ENCODE measurements around the gene KCNMB1.

The KCNMB1 gene

DNA sequence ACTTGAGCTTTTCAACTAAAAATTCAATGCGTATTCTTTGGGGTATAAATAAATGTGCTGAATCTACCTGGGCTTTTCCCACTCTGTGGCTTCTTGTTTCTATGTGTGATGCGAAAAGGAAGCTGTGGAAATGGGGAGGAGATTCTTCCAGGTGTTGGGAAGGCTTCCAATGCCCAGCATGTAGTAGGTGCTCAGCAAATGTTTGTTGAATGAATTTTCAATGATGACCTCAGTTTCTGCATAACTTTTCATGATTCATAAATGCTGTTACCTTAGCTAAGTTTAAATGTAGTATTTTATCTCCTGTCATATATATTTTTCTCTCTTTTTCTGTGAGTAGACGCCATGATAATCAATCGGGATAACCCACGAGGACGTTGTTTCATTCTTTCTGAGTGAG, 25.6 kb upstream of the KCNMB1 start:
- no peak for DNase-seq (ENCODE audit: low read depth in 1 of 2, low spot score in 1 of 2)

DNA sequence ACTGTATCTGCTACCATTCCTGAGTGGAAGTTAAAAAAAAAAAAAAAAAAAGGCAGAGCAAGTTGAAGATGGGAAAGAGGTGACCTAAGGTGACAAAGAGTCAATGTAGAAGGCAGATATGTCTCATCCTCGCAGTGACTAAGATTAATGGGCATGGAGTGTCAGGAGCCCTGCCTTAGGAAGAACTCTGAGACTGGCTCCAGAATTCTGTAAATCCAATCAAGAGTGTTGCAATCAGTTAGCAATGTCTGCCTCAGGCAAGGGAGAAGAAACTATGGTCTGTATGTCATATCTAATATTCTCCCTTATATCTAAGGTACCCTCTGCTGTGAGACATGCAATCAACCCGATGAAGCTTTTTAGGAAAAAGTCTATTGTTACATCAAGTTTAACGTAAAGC, 24.7 kb upstream of the KCNMB1 start:
- DNase-seq (ENCODE audit: low read depth in 1 of 2, low spot score in 1 of 2) = no peak

DNA sequence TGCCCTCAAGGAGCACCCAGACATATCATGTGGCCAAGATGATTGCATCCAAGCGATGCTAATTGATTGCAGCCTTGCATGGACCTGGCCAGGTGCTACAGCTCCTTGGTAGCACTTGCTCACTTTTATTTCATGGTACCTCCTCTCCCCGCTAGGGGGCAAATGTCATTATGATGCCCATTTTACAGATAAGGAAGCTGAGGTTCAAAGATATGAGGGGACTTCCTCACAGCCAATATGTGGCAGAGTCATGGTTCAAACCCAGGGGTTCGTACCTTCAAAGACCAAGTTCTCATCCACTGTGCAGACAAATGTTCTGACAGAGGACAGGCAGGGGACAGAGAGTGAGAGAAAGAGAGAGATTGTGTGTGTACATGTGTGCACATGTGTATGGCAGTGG, 21.9 kb upstream of the KCNMB1 start:
- no peak for DNase-seq (ENCODE audit: low read depth in 1 of 2, low spot score in 1 of 2)

DNA sequence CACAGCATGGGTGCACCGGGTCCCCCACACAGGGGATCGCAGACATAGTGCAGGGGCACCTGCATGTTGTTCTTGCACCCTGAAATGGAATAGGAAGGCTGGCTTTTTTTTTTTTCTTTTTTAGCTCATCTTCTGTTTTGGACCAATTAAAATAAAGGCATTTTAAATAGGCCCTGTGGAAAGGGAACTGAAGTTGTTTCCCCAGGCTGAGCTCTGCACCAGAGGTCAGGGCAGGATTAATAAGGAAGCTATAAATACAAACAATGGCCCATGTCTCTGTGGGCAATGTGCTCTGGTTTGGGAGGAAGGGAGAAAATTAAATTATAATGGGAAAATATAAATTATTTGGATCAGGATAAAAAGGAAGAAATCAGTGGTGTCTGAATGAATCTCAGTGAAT, 21.2 kb upstream of the KCNMB1 start:
- DNase-seq (ENCODE audit: low read depth in 1 of 2, low spot score in 1 of 2) = no peak

DNA sequence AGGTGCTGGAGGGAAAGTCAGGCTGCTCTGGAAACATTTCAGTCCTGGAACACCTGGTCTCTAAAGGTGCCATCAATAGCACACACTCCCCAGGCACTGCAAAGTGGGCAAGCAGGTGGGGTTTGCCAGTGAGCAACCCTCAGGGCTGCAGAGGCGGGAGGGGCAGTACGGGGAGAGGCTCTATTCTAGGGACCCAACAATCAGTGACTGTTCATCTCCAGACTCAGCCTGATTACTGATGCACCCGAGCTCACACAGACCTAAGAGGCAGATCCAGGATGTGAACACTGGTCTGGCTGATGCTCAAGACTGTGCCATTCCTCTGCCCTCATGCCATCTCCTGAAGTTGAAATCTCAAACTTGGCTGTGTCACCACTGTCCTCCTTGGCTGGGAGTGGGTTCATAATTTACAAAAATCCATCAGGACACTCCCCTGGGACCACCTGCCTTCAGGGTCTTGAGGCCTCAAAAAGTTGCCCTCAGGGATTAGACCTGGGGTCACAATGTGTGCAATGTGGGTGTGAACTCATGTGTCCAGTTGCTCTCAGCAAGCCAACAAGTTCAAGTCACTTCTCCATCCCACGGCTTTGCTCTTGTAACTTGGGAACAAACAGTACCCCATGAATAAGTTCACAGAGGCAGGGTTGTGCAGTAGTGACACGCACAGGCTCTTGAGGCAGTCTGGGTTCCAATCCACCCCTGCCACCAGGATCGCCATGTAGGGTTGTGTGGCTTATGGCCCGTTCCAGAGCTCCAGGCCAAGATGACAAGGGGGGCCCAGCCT, 19.9 kb upstream of the KCNMB1 start:
- DNase-seq (ENCODE audit: low read depth in 1 of 2, low spot score in 1 of 2) = no peak

DNA sequence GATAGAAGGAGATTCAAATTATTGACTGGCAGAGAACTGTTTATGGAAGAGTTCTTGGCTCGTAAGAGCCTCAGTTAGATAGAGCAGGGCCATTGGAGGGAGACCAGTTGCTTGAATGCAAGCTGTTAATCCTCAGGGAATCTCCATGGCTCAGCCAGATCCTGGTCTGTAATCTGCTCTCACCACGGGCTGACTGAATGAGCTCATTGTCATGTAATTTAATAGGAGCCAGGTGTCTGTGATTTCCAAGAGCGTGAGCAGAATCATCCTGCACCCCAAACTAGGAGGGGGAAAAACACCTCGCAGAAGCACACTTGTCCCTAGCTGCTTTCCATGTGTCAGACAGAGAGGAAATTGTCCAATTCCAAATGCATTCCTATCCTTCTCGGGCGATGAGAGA, 19.1 kb upstream of the KCNMB1 start:
- no peak for DNase-seq (ENCODE audit: low read depth in 1 of 2, low spot score in 1 of 2)

DNA sequence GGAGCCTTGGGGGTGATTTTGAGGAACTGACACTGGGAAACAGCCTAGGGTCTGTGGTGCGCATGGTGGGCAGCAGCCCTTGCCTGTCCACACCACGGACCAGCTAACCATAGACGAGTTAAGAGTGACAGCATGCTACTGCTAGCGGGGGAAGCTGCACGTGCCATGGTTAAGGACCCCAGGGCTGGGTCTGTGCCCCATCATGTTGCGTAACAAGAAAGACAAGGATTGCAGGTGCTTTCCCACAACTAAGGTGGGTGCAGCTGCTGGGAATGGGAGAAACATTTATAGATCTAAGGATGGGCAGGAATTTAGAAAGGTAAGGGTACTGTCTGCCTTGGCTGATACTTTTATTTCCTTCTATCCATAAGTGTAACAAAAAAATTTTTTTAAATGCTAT, 17.9 kb upstream of the KCNMB1 start:
- DNase-seq (ENCODE audit: low read depth in 1 of 2, low spot score in 1 of 2) = no peak

DNA sequence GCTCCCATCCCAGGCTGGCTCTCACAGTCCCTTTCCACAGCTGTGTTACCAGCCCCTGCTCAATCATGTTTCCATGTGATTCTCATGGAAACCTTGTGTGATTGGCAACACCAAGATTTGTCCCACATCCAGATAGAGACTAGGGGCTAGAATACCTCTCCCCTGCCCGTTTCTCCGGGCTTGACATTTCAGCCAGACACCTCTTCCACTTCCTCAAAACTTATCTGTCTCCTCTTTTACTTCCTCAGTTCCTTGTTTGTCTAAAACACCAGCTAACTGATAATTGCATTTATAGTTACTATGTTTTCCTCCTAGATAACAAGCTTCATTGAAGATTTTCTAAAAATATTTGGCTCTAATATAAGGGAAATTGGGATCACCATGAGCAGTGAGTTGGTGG, 16.6 kb upstream of the KCNMB1 start:
- DNase-seq (ENCODE audit: low read depth in 1 of 2, low spot score in 1 of 2) = no peak

DNA sequence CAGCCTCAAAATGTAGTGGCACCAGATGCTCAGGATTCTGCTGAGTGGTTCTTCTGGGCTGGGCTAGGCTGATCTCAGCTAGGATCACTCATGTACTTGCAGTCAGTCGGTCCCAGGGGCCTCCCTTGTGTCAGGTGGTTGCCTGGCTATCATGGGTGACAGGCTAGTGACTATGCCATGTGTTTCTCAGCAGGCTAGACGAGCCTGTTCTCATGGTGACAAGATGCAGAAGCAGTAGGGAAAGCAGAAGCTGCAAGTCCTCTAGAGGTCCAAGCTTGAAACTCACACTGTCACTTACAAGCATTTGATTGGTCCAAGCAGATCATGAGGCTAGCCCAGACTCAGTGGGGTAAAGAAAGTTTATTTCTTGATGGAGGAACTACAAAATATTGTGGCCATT, 15.2 kb upstream of the KCNMB1 start:
- DNase-seq (ENCODE audit: low read depth in 1 of 2, low spot score in 1 of 2) = no peak

DNA sequence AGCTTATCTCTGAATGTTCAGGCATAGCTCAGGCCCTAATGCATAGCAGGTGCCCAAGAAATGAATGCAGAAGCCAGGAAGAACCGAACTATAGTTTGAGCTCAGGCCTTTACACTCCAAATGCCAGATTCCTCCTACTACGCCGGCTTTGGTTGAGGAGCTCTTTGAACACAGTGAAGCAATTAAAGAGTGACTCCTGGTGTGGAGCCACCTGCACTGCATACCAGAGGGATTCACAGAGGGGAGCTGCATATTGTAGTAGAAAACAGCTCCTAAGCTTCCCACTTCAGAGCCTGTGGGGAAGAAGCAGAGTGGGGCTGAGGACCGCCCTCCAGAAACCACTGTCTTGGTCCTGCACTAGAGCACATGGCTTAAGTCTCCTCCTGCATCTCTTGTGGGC, 14.5 kb upstream of the KCNMB1 start:
- no peak for DNase-seq (ENCODE audit: low read depth in 1 of 2, low spot score in 1 of 2)

DNA sequence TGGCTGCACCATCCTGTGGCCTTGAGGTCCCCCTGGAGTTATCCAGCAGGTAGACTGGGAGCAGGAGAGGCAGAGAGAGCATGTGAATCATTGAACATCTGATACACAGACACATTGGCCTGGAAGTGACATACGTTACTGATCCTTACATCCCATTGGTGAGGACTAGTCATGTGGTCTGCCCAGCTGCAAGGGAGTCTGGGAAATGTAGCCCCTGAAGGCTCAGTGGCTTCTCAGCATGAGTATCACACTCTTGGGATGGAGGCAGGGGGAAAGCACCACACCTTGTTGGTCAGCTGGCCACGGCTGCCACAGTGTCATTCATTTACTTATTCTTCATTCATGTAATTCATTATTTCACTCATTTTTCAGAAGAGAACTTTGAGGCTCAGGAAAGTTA, 13.3 kb upstream of the KCNMB1 start:
- no peak for DNase-seq (ENCODE audit: low read depth in 1 of 2, low spot score in 1 of 2)

DNA sequence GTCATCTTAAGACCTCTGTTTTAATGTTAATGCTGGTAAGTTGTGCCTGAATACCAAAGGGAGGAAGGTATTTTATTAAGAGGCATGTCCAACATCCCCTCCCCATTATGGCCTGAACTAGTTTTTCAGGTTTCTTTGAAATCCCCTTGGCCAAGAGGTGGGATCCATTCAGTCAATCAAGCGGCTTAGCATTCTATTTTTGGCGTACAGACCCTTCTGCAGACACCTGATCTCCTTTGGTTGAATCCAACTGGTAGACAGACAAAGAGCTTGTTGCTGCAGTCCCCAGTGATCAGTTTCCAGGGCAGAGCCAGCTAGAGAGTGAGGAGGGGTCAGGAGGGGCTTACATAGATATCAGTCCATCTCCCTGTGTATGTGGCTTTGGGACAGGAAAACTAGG, 7.9 kb upstream of the KCNMB1 start:
- DNase-seq (ENCODE audit: low read depth in 1 of 2, low spot score in 1 of 2) = no peak

DNA sequence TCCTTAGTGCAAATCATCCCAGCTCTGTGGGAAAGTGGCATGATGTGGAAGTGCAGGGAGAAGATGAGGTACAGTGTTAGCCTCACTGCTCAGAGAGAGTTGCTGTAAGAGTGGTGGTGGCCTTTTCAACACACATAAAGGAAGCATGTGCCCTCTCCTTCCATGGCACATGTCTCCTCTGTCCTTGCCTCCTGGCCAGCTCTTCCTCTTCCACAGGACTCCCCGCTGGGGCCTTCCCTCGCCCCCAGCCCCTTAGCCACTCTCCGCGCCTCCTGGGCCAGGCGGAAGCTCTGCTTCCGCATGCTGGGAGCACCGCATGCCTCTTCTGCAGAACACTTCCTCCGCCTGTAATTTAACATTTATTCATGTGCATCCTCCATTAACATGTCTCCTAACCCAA, 4.8 kb upstream of the KCNMB1 start:
- no peak for DNase-seq (ENCODE audit: low read depth in 1 of 2, low spot score in 1 of 2)

DNA sequence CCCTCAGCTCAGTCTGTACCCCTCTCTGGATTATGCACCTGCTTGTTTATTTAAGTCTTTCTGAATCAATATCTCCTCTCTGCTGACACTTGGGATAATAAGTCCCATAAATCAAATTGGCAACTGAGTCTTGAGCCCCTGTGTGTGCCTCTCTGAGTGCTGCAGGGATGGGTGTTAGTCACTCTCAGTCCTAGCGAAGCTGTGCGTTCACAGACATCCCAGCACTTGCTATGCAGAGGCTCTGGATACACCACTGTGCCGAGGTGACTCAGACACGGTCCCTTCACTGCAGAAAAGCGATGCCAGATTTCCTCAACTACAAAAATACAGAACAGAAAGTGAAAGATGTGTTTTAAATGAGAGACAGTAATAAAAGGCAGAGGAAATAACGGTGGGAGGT, 4.1 kb upstream of the KCNMB1 start:
- no peak for DNase-seq (ENCODE audit: low read depth in 1 of 2, low spot score in 1 of 2)

DNA sequence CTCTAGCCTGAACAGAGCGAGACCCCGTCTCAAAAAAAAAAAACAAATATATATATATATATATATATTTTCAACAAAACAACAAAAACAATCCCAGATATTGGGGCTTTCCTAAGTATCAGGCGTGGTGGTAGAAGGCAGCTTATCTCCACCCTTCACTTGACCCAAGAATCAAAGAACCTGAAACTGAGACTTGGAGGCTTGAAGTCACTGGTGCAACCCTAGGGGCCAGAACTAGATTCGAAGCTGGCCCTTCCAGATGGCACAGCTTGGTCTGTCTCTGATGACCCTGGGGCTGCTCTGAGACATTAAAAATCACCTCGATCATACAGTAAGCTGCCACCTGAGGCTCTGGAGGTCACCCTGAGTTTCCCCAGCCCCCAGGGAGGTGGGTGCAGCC, 1.3 kb upstream of the KCNMB1 start:
- no peak for DNase-seq (ENCODE audit: low read depth in 1 of 2, low spot score in 1 of 2)

DNA sequence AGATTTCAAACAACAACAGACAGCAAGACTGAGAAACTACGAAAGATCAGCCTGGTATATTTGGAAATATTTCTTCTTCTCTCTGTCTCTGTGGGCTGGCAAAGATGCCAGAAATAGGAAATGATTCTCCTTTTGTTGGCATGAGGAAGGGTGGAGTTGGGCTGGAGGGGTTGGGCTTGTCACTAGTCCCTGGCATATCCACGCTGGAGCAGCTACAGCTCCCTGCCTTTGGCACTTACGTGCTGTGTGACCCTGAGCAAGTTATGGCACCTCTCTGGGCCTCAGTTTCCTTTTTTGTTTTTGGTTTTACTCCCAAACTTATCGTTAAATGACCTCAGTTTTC, 354 bp upstream of the KCNMB1 start:
- DNase-seq (ENCODE audit: low read depth in 1 of 2, low spot score in 1 of 2) = no peak

DNA sequence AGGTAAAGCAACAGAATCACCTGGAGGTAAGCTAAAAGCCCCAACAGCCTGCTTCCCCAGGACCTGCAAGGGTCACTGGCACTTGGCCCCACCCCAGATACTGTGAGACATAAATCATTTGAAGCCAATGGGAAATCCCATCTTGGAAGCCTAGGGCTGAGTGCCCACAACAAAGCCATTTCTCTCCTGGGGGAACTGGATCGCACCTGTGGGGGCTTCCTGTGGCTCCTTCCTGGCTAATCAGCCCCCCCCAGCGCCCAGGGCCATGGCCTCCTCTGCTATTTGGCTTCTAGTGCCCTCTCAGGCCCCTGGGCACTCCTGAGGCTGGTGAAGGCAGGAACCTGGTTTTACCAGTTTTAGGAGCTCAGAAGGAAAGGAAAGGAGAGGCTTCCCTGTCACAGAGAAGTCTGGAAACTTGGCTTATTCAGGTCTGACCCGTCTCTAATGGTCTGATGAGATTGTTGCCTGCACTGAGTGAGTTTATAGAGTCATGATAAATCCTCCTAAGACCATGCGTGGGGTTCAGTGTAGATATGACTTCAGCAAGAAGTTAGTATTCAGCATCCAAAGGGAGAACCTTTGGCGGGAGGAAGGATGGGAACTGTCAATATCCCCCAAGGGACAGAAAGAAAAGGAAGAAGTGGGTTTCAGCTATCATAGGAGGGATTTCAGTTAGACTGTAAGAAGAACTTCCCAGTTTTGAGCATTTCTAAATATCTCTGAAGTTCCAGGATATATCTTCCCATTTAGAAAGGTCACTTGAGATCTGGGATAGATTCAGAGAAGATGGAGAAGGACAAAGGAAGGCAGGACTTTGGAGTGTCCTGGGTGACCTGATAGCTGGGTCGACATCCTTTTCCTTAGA, 1.2 kb downstream of the KCNMB1 start:
- no peak for DNase-seq (ENCODE audit: low read depth in 1 of 2, low spot score in 1 of 2)

DNA sequence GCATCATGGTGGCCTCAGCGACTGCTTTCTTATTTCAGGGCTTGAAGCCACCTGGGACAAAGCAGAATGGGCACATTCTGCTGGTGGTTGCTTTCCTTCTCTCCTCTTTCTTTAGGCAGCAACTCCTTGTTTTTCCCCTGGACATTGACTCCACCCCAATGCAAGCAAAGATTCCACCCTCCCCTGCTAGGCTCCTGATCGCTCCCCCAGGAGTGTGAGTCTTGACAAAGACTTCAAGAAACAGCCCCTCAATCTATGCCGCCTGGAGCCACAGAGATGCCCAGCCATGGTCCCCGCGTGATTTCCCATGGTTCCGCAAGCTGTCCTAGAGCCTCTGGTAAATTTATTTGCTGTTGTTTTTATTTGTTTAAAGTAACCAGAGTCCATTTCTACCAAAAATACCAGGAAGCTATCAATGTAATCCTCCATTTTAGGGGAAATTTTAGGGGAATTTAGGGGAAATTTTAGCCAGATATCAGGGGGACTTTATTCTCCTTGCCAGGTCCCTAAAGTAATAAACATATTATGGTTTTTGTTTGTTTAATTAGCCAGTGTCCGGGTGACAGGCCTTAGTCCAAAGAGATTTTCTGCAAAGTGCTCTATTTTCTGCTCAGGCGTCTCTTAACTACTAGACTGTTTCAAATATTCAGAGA, 2.3 kb downstream of the KCNMB1 start:
- no peak for DNase-seq (ENCODE audit: low read depth in 1 of 2, low spot score in 1 of 2)

DNA sequence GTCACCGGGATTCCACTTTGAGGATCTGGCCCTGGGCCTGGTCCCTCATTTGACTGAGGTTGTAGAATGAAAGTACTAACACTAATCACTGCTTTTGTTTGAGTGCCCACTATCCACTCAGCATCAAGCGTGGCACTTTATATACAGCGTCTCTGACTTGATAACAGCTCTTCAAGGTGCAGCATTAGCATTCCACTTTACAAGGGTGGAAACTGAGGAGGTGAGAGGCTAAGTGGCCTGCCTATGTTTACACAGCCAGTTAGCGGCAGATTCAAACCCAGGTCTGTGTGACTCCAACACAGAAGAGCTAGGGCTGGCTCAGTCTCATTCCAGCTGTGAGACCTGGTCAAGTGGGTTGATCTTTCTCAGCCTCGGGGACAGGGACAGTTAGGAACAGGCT, 5.9 kb downstream of the KCNMB1 start:
- no peak for DNase-seq (ENCODE audit: low read depth in 1 of 2, low spot score in 1 of 2)

DNA sequence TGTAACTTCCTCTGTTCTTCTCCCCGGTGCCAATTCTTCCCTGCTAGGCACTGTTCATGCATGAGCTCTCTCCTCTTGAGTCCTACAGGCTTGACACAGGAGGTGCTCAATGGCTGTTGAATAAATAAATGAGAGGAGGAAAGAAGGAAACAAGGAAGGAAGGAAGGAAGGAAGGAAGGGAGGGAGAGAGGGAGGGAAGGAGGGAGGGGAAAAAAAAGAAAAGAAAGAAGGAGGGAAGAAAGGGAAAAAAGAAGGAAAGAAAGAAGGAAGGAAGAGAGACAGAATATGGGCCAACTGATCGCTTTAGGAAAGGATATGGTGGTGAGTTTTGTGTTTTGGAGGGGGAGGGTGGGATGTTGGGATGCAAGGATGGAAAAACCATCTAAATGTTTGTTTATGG, 6.4 kb downstream of the KCNMB1 start:
- no peak for DNase-seq (ENCODE audit: low read depth in 1 of 2, low spot score in 1 of 2)

DNA sequence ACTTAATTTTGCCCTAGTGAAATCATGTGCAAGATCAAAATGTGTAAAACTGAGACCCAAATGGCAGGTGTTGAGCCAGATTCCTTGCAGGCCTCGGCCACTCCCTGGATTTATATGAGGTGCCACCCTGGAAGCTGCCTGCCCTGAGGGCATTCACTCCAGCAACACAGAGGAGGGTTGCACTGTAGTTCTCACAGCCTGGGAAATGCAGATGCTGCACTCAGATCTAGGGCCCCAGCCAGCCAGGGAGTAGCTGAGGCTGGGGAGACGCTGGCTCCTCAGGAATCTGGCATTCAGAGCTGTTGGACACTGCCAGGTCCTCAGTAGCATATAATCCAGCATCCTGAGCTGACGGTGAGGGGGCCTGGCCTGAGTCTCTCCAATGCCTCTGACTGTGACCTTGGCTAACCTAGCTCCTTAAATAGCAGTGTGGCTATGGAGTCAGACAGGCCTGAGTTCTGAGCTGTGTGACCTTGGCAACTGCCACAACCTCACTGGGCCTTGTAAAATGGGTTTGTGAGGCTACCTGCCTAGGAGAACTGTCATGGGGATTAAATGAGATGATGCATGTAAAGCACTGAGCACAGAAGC, 8.7 kb downstream of the KCNMB1 start:
- DNase-seq (ENCODE audit: low read depth in 1 of 2, low spot score in 1 of 2) = no peak

DNA sequence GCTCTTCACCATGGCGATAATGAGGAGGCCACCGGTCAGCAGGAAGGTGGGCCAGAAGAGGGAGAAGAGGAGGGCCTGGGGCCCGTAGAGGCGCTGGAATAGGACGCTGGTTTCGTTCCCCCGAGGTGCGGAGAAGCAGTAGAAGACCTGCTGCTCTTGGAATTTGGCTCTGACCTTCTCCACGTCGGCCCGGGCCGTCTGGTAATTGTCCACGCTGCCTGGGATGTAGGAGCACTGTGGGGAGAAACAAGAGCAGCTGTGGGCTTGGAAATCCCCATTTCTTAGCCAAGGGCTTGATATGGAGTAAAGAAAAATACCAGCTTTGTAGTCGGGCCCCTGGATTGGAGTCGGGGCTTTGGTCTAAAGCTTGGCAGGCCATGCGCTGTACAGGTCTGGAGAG, 10.4 kb downstream of the KCNMB1 start:
- no peak for DNase-seq (ENCODE audit: low read depth in 1 of 2, low spot score in 1 of 2)

Data from activated T-helper 1 cell treated with anti-CD3 and anti-CD28 coated beads, Interleukin-2, amount 50 U/mL, for 16 hours (primary cell).